Ascending aorta (tissue), 2 donors: ENCODE measurements around the gene TERC. TPM values are rescaled to one million over a fixed set of nuclear protein-coding genes. Genes with fewer than 3 reads are reported as not detected.

ENCODE experiments used
- DNase-seq, 2 donors: peaks; one replicate each; pipeline ENCODE4 v3.0.0-alpha.2; 2019; ENCODE audit warnings: low spot score in 2 of 2
- H3K27ac ChIP-seq, 2 donors: fragments of 200-600 bp; sonication (generic); one replicate each; pipeline ENCODE4 v1.5.1; 2016 to 2017; ENCODE audit warnings: mild to moderate bottlenecking in 1 of 2
- H3K27me3 ChIP-seq: fragments of 200-600 bp; sonication (generic); one replicate; pipeline ENCODE4 v1.5.1; 2017
- H3K36me3 ChIP-seq, 2 donors: fragments of 200-600 bp; sonication (generic); one replicate each; pipeline ENCODE4 v1.5.1; 2016
- H3K4me1 ChIP-seq, 2 donors: fragments of 200-600 bp; sonication (generic); one replicate each; pipeline ENCODE4 v1.5.1; 2016 to 2017; ENCODE audit warnings: mild to moderate bottlenecking in 1 of 2
- H3K4me3 ChIP-seq, 2 donors: fragments of 200-600 bp; sonication (generic); one replicate each; pipeline ENCODE4 v1.5.1; 2016 to 2017; ENCODE audit warnings: mild to moderate bottlenecking in 1 of 2
- H3K9me3 ChIP-seq, 2 donors: fragments of 200-600 bp; sonication (generic); one replicate each; pipeline ENCODE4 v1.5.1; 2016
- CTCF ChIP-seq, 3 experiments: fragments of 200-600 bp in 2 of 3; fragments of 450-650 bp in 1 of 3; sonication (generic) in 2 of 3; IDR thresholded peaks; one replicate each; pipeline ENCODE4 v1.5.1; 2016 to 2019; ENCODE audit warnings: antibody characterized with exemption in 3 of 3, mild to moderate bottlenecking in 1 of 3, moderate library complexity in 1 of 3
- intact Hi-C: fragments of 100-400 bp; cut with DNase I; formaldehyde crosslinking; loops from one replicate; pipeline ENCODE4 v1.15.1; 2023
- total RNA-seq: library from RNA; depleted of rRNA; stranded (reverse); fragments of >200 nt; gene quantifications from one replicate; pipeline ENCODE4 v1.1.0, GENCODE V29; 2016

Gene TERC
- total RNA-seq, 1 donor from 2014 or later, result 260 TPM

- TF ChIP-seq CTCF (IDR thresholded peaks at IDR 0.05), result no peak
- H3K9me3 ChIP-seq, result no peaks in the 10 kb centered on the region
- DNase-seq, result no peak
- H3K27ac ChIP-seq, result peak overlapping the region; percentile 47 to 81
- H3K4me1 ChIP-seq, result peaks cover 0 to 6% of the 10 kb centered on the region in 2 donors
- peak overlapping the region; percentile 58 to 73 for H3K4me3 ChIP-seq
- no peaks in the 10 kb centered on the region for H3K36me3 ChIP-seq
- intact Hi-C loops, result no loop called here
- no peaks in the 10 kb centered on the region for H3K27me3 ChIP-seq
These were observed 46.9 kb upstream of the TERC start for GRCh38 chr3:169811631-169812331.

GRCh38 chr3:169809230-169809795 lies 44.5 kb upstream of the TERC start:
- no peak for DNase-seq
- Histone ChIP-seq H3K9me3 (no peaks in the 10 kb centered on the region), H3K4me3 (no peak overlapping the region), H3K27me3 (no peaks in the 10 kb centered on the region), H3K4me1 (peaks cover 0 to 6% of the 10 kb centered on the region in 2 donors), H3K27ac (peak overlapping the region in 1 of 2 donors; percentile 6), H3K36me3 (no peaks in the 10 kb centered on the region)
- TF ChIP-seq CTCF (IDR thresholded peaks at IDR 0.05), result no peak
- intact Hi-C loops, result no loop called here

- no peak for TF ChIP-seq CTCF (IDR thresholded peaks at IDR 0.05)
- intact Hi-C loops, result no loop called here
These were observed 39.8 kb upstream of the TERC start for GRCh38 chr3:169804681-169805080.

GRCh38 chr3:169792359-169792758 lies 27.5 kb upstream of the TERC start:
- DNase-seq, result no peak
- no peaks in the 10 kb centered on the region for H3K4me1 ChIP-seq
- intact Hi-C loops, result no loop called here
- H3K27ac ChIP-seq, result no peak overlapping the region
- no peaks in the 10 kb centered on the region for H3K27me3 ChIP-seq
- no peak overlapping the region for H3K4me3 ChIP-seq
- TF ChIP-seq CTCF (IDR thresholded peaks at IDR 0.05), result no peak
- H3K9me3 ChIP-seq, result no peaks in the 10 kb centered on the region
- peaks cover 15 to 34% of the 10 kb centered on the region in 2 donors for H3K36me3 ChIP-seq

More at GRCh38 chr3:169804681-169805080, 39.8 kb upstream of the TERC start:
- Histone ChIP-seq H3K4me3 (no peak overlapping the region), H3K36me3 (peaks cover 0 to 6% of the 10 kb centered on the region in 2 donors), H3K27ac (no peak overlapping the region), H3K9me3 (no peaks in the 10 kb centered on the region), H3K4me1 (no peaks in the 10 kb centered on the region), H3K27me3 (no peaks in the 10 kb centered on the region)
- no peak for DNase-seq

GRCh38 chr3:169790687-169791429 lies 26.0 kb upstream of the TERC start:
- no peak overlapping the region for H3K27ac ChIP-seq
- peaks cover 24 to 49% of the 10 kb centered on the region in 2 donors for H3K36me3 ChIP-seq
- H3K4me1 ChIP-seq, result no peaks in the 10 kb centered on the region
- H3K9me3 ChIP-seq, result no peaks in the 10 kb centered on the region
- intact Hi-C loops, result no loop called here
- no peak for TF ChIP-seq CTCF (IDR thresholded peaks at IDR 0.05)
- DNase-seq, result no peak
- H3K27me3 ChIP-seq, result no peaks in the 10 kb centered on the region
- H3K4me3 ChIP-seq, result no peak overlapping the region
